DND-41 (cell line): ENCODE results near the gene MYL10.
"Not testable (repeated sequence)": the region's sequence is repeated elsewhere in the genome, so short reads cannot be mapped to it uniquely, and the experiment has no call there.

ENCODE experiments used
- ATAC-seq: fragments of 200-7000 bp; cut with Tn5 transposase; 3 replicates; pipeline ENCODE4 v1.9.1; 2021; ENCODE audit warnings: low read depth; ENCODE audit not compliant: insufficient read depth
- DNase-seq: peaks from one replicate; pipeline ENCODE4 v3.0.0-alpha.2; 2020
- H2AFZ ChIP-seq: 2 replicates; pipeline ENCODE4 v1.6.0; 2012; ENCODE audit warnings: low read depth, low read length
- H3K27ac ChIP-seq: 2 replicates; pipeline ENCODE4 v1.5.1; 2012; ENCODE audit warnings: low read length, inconsistent platforms
- H3K27me3 ChIP-seq: fragments of 200-600 bp; sonication (generic); 2 replicates; pipeline ENCODE4 v1.6.0; 2012; ENCODE audit warnings: low read length, mild to moderate bottlenecking, inconsistent platforms; ENCODE audit not compliant: insufficient read depth, poor library complexity
- H3K36me3 ChIP-seq: 2 replicates; pipeline ENCODE4 v1.5.1; 2012; ENCODE audit warnings: low read length, inconsistent platforms; ENCODE audit not compliant: insufficient read depth
- H3K4me1 ChIP-seq: 2 replicates; pipeline ENCODE4 v1.5.1; 2012; ENCODE audit warnings: mild to moderate bottlenecking, low read length; ENCODE audit not compliant: insufficient read depth
- H3K4me2 ChIP-seq: 2 replicates; pipeline ENCODE4 v1.6.0; 2012; ENCODE audit warnings: mild to moderate bottlenecking, moderate library complexity, low read length, inconsistent platforms; ENCODE audit not compliant: insufficient read depth
- H3K4me3 ChIP-seq, 2 experiments: fragments of 200-600 bp in 1 of 2; shearing (Covaris generic) in 1 of 2; 2 replicates each; pipeline ENCODE4 v1.5.1; 2012 to 2016; ENCODE audit warnings: inconsistent platforms in 2 of 2, low read length in 2 of 2, mild to moderate bottlenecking in 2 of 2, low read depth in 1 of 2, moderate library complexity in 1 of 2
- H3K79me2 ChIP-seq: 2 replicates; pipeline ENCODE4 v1.6.0; 2012; ENCODE audit warnings: low read length, inconsistent platforms; ENCODE audit not compliant: insufficient read depth
- H3K9ac ChIP-seq: 2 replicates; pipeline ENCODE4 v1.6.0; 2012; ENCODE audit warnings: low read depth, mild to moderate bottlenecking, inconsistent platforms, low read length, moderate library complexity
- H3K9me3 ChIP-seq: 2 replicates; pipeline ENCODE4 v1.5.1; 2012; ENCODE audit warnings: low read length, moderate library complexity, mild to moderate bottlenecking, inconsistent platforms; ENCODE audit not compliant: insufficient read depth, severe bottlenecking
- H4K20me1 ChIP-seq: 2 replicates; pipeline ENCODE4 v1.6.0; 2012; ENCODE audit warnings: low read length; ENCODE audit not compliant: insufficient read depth
- CTCF ChIP-seq: IDR thresholded peaks from 2 replicates; pipeline ENCODE4 v1.5.1; 2012; ENCODE audit warnings: borderline replicate concordance, low read length, moderate library complexity, mild to moderate bottlenecking; ENCODE audit not compliant: poor library complexity, severe bottlenecking; ENCODE audit errors: extremely low read depth
- EZH2 ChIP-seq: IDR thresholded peaks from 3 replicates; pipeline ENCODE4 v1.6.1; 2012; ENCODE audit warnings: borderline replicate concordance, low read depth, mild to moderate bottlenecking, moderate library complexity, low read length, inconsistent platforms; ENCODE audit not compliant: severe bottlenecking

The MYL10 gene

GRCh38 chr7:101608772-101609713 lies 20.1 kb downstream of the MYL10 start:
- no peak overlapping the region for H3K27ac ChIP-seq
- TF ChIP-seq CTCF = no peak
- TF ChIP-seq EZH2 = no peak
- H3K36me3 ChIP-seq = no peaks in the 10 kb centered on the region
- no peaks in the 10 kb centered on the region for H3K4me1 ChIP-seq
- no peak overlapping the region for H3K4me2 ChIP-seq
- no peak overlapping the region for H2AFZ ChIP-seq
- no peak overlapping the region for H3K9ac ChIP-seq
- no peaks in the 10 kb centered on the region for H3K9me3 ChIP-seq
- ATAC-seq (no peak), DNase-seq (no peak)
- H3K79me2 ChIP-seq = no peaks in the 10 kb centered on the region
- H3K27me3 ChIP-seq = no peaks in the 10 kb centered on the region
- no peaks in the 10 kb centered on the region for H4K20me1 ChIP-seq
- no peak overlapping the region for H3K4me3 ChIP-seq

DNA sequence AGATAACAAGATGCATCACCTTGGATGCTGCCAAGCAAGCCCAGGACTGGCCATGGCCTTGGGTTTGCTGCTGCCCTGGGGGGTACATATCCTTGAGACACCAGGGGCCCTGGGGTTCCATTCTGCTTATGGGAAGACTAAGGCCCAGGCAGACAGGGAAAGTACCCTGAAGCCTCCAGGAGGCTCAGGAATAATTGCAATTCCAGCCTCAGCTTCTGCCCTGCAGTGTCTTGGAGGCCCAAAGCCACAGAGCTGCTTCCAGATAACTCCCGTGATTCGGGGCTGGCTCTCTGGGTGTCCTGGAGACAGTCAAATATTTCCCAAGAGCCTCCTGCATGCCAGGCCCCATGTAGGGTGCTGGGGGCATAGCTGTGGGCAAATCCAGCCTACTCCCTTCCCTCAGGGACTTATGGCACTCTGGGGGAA lies 22.6 kb downstream of the MYL10 start:
- H3K9ac ChIP-seq = no peak overlapping the region
- peaks cover 3% of the 10 kb centered on the region for H3K4me1 ChIP-seq
- H2AFZ ChIP-seq = no peak overlapping the region
- no peak overlapping the region for H3K27ac ChIP-seq
- H3K4me2 ChIP-seq = no peak overlapping the region
- no peaks in the 10 kb centered on the region; the same call in 1 of the 2 replicates for H4K20me1 ChIP-seq
- H3K9me3 ChIP-seq = no peaks in the 10 kb centered on the region
- TF ChIP-seq CTCF (no peak), EZH2 (no peak)
- H3K36me3 ChIP-seq = no peaks in the 10 kb centered on the region
- no peak for DNase-seq
- ATAC-seq = no peak
- H3K79me2 ChIP-seq = no peaks in the 10 kb centered on the region
- H3K4me3 ChIP-seq = no peak overlapping the region
- no peaks in the 10 kb centered on the region for H3K27me3 ChIP-seq

GRCh38 chr7:101605611-101606497 lies 23.2 kb downstream of the MYL10 start:
- Histone ChIP-seq H2AFZ (no peak overlapping the region), H4K20me1 (no peaks in the 10 kb centered on the region; the same call in 1 of the 2 replicates), H3K4me3 (no peak overlapping the region), H3K27ac (no peak overlapping the region), H3K9ac (no peak overlapping the region), H3K4me2 (no peak overlapping the region), H3K9me3 (no peaks in the 10 kb centered on the region), H3K27me3 (no peaks in the 10 kb centered on the region), H3K79me2 (no peaks in the 10 kb centered on the region), H3K36me3 (no peaks in the 10 kb centered on the region), H3K4me1 (peaks cover 3% of the 10 kb centered on the region)
- TF ChIP-seq EZH2 (no peak), CTCF (no peak)
- no peak for DNase-seq
- ATAC-seq = no peak

DNA sequence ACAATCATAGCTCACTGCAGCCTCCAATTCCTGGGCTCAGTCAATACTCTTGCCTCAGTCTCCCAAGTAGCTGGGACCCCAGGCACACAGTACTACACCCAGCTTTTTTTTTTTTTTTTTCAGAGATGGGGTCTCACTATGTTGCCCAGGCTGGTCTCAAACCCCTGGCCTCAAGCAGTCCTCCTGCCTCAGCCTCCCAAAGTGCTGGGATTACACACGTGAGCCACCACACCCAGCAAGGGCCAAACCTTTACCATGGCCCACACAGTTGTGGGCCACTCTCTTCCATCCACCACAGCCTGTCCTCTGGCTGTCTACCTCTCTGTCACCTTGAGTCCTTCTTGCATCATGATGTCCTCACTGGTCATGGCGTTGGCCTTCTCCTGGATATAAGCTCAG lies 24.2 kb downstream of the MYL10 start:
- not testable (repeated sequence) for DNase-seq, ATAC-seq, H3K4me1 ChIP-seq, H3K9ac ChIP-seq, H3K4me2 ChIP-seq, H3K4me3 ChIP-seq, H3K27me3 ChIP-seq, H3K79me2 ChIP-seq, H3K27ac ChIP-seq, H3K9me3 ChIP-seq, H4K20me1 ChIP-seq, H3K36me3 ChIP-seq, H2AFZ ChIP-seq
